GM21723 (cell line): ENCODE data around the gene PPP4R3A.
"Not testable (repeated sequence)": the region's sequence is repeated elsewhere in the genome, so short reads cannot be mapped to it uniquely, and the experiment has no call there.

Experiments used
- ATAC-seq: cut with Tn5 transposase; IDR thresholded peaks from one replicate; pipeline ENCODE4 v1.9.1; 2021; ENCODE audit warnings: mild to moderate bottlenecking, moderate library complexity; ENCODE audit not compliant: unreplicated experiment

The PPP4R3A gene

DNA sequence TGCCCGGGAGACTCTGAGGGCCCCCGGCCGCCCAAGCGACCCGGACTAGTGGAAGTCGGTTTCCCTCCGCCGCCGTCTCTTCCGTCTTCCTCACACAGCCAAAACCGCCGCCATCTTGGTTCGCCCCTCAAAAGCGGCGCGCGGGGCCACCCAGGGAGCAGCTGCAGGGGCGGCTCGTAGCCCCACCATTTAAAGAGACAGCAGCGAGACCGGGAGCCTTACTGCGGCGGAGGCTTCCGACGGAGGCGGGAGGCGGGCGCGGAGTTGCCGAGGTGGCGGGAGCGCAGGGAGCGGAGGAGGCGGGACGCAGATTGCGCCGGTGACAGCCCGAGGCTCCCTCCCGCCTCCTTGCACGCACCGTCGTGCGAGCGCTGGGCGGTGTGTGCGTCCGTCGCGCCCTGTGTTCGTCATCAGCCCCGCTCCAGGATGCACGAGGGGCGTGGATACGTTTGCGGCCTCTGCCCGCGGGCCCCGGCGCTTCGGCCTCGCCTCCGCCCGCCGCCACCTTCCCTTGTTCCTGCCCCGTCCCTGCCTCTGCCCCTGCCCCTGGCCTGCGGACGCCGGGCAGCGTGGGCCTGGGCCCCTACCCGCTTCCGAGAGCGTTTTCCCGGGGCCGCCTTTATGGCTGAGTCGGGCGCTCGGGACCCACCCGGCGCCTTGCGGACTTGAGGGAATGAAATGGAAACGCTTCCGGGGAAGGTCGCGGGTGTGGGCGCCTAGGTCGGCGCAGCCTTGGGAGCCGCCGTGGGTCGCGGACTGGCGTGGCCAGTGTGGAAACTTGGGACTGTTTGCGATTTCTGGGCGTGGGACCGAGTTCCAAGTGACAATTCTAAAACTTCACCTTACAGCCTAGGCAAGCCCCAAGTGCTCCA lies at the start of gene PPP4R3A:
PPP4R3A (minus strand) TSS at position 140 of the 872 bp plus-strand sequence. CDS start 663 bp downstream, outside the sequence.
- ATAC-seq: peak; percentile 84

DNA sequence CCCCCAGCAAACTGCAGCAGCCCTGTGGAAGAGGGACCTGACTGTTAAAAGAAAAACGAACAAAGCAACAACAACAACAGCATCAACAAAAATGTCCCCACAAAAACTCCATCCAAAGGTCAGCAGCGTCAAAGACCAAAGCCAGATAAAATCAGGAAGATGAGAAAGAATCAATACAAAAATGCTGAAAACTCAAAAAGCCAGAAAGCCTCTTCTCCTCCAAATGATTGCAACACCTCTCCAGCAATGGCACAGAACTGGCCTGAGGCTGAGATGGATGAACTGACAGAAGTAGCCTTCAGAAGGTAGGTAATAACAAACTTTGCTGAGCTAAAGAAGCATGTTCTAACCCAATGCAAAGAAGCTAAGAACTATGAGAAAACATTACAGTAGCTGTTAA lies 45.4 kb upstream of the PPP4R3A start:
- no peak for ATAC-seq

DNA sequence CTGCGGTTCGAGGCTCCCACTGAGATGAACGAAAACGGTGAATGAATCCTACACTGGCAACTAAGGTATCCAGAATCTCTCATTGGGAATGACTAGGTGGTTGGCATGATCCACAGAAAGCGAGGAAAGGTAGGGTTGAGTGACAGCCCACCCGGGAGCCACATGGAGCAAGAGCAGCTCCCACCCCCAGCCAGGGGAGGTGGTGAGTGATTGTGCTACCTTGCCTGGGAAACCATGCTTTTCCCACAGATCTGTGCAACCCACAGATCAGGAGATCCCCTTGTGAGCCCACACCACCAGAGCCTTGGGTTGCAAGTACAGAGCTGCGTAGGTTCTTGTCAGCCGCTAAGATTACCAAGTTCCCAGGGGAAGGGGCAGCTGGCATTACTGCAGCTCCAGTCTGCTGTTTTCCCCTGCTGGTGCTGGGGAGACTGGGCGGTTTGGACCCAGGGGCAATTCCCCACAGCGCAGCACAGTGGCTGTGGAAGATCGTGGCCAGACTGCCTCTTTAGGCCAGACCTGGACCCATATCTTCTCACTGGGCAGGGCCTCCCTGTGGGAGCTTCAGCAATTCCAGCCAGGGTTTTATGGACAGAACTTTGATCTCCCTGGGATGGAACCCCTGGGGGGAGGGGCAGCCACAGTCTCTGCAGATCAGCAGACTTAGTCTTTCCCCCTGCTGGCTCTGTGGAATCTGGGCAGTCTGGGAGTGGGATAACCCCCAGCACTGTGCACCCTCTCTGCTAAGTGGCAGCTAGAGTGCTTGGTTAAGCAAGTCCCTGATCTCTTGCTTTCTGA lies 44.6 kb upstream of the PPP4R3A start:
- ATAC-seq: no peak

DNA sequence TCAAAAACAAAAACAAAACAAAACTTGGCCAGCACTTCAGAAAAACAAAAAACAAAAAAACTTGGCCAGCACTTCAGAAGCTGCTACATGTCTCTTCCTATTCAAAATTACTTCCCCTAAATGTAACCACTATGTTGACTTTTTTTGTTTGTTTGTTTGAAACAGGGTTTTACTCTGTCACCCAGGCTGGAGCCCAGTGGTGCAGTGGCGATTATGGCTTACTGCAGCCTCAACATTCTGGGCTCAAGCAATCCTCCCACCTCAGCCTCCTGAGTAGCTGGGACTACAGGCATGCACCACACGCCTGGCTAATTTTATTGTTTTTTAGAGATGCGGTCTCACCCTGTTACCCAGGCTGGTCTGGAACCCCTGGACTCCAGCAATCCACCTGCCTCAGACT lies 38.0 kb upstream of the PPP4R3A start:
- no peak for ATAC-seq

DNA sequence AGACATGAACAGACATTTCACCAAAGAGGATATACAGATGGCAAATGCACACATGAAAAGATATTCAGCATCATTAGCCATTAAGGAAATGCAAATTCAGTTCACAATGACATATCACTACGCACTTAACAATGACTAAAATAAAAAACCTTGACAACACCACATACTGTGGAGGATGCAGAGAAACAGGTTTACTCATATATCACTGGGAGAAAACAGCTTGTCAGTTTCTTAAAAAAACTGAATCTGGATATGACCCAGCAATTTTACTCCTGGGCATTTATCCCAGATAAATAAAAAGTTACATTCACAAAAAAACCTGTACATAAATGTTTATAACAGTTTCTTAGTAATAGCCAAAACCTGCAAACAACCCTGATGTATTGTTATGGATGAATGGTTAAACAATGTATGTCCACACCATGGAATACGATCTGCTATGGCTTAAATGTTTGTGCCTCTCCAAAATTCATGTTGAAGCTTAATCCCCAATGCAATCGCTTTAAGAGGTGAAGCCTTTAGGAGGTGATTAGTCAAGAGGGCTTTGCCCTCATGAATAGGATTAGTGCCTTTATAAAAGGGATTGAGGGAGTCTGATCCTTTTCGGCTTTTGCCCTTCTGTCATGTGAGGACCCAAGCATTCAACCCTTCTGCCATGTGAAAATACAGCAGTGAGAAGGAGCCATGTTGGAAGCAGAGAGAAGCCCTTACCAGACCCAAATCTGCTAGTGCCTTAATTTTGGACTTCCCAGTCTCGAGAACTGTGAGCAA lies 36.0 kb upstream of the PPP4R3A start:
- ATAC-seq: no peak

DNA sequence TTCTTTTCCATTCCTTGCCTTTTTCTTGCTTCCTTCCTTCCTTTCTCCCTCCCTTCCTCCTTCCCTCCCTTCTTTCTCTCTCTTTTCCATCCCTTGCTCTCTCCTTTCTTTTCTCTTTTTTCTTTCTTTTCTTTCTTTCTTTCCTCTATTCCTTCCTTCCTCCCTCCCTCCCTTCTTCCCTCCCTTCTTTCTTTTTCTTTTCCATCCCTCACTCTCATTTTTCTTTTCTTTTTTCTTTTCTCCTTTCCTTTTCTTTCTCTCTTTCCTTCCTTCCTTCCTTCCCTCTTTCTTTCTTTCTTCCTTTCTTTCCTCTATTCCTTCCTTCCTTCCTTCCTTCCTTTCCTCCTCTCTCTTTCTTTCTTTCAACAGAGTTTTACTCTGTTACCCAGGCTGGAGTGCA lies 35.1 kb upstream of the PPP4R3A start:
- ATAC-seq: no peak

DNA sequence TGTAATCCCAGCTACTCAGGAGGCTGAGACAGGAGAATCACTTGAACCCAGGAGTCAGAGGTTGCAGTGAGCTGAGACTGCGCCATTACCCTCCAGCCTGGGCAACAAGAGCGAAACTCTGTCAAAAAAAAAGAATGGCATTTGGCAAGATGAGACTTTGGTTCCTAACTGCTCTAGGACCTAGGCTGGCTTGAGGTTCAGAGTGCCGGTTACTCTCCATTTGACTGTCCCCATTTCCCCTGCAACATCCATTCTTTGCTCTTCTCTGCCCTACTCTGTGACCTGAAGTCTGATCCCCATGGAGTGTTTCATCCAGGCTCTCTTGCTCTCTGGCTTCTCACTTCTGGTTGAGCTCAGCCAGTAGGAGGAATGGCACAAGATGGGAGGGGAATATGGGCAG lies 26.2 kb upstream of the PPP4R3A start:
- no peak for ATAC-seq

DNA sequence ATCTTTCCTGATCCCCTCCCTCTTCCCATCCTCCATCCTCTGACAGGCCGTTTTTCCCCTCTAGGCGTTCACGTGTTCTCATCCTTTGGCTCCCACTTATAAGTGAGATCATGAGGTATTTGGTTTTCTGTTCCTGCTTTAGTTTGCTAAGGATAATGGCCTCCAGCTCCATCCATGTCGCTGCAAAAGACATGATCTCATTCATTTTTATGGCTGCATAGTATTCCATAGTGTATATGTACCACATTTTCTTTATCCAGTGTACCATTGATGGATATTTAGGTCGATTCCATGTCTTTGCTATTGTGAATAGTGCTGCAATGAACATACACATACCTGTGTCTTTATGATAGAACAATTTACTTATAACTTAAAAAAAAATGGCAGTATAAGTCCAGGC lies 23.9 kb upstream of the PPP4R3A start:
- ATAC-seq: not testable (repeated sequence)

DNA sequence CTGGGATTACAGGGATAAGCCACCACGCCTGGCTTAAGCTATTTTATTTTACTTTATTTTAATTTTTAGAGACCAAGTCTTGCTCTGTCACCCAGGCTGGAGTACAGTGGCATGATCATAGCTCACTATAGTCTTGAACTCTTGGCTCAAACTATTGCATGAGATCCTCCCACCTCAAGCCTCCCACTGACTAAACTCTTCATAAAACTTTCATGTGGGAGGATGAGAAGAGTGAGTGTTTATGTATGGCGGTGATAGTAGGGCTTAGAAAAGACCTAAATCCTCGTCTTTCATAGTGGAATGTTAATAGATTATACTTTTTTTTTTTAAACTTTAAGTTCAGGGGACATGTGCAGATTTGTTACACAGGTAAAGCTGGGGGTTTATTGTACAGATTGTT lies 23.5 kb upstream of the PPP4R3A start:
- no peak for ATAC-seq

DNA sequence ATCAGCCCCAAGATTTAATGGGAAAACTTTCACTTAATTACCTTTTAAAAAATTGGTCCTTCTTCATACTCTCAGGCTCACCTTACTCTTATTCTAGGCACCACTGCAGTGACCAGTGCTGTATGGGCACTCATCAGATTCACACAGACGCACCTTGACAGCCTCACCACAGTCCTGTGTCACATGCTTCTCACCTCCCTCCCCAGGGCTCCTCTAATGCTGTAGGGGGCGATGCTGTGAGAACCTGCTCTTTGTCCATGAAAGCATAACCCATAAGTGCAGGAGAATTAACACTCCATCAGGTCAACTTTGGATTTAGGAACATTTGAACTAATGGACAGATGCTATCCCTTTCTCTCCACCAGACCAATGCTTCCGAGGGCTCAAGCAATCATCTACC lies 13.9 kb upstream of the PPP4R3A start:
- no peak for ATAC-seq

DNA sequence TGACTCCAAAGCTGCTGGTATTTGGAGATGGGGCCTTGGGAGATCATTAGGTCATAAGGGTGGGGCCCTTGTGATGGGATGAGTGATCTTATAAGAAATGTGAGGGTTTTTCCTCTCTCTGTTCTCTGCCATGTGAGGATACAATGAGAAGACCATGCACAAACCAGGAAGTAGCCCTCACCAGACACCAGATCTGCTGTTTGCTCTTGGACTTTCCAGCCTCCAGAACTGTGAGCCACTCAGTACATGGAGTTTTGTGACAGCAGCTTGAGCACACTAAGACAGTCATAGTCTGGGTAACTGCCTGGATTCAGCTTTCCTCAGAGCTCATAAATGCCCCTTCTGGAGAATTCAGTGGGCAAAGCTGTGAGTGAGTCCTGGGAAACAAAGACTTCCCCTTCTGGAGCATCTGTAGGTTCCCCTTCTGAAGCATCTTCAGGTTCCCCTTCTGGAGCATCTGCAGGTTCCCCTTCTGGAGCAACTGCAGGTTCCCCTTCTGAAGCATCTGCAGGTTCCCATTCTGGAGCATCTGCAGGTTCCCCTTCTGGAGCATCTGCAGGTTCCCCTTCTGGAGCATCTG lies 11.0 kb upstream of the PPP4R3A start:
- no peak for ATAC-seq

DNA sequence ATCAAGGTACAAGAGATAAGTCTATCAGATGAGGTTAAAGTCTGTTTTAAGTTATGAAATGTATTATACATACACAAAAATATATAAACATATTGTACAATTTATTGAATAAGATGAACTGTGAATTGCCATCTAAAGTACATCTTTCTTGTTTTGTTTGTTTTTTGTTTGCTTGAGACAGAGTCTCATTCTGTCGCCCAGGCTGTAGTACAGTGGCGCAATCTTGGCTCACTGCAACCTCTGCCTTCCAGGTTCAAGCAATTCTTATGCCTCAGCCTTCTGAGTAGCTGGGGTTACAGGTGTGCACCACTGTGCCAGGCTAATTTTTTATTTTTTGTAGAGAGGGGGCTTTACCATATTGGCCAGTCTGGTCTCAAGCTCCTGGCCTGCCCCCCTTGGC lies 10.0 kb upstream of the PPP4R3A start:
- ATAC-seq: no peak

DNA sequence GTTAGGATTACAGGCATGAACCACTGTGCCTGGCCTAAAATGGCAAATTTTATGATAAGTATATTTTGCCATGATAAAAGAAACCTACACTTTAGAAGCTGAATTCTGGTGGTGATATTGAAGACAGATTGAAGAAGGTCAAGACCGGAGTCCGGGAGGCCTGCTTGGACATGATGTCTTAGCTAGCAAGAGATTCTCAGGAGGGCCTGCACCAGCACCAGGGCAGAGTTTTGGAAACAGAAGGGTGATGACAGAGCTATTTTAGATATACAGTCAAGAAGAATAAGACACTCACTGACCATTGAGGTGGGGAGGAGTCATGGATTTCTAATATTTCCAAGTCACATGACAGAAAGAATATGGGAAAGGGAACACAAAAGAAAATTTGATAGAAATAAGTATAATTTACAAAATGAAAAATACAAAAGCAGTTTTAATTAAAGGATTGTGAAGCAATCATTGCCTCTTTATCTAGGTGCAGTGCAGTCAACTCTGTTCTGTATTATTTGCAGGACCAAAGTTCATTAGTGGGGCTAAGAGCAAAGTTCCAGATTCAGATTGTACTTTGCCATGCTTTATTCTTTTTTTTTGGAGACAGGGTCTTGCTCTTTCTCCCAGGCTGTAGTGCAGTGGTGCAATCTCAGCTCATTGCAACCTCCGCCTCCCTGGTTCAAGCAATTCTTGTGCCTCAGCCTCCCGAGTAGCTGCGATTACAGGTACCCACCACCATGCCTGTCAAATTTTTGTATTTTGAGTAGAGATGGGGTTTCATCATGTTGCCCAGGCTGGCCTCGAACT lies 9.3 kb upstream of the PPP4R3A start:
- no peak for ATAC-seq

DNA sequence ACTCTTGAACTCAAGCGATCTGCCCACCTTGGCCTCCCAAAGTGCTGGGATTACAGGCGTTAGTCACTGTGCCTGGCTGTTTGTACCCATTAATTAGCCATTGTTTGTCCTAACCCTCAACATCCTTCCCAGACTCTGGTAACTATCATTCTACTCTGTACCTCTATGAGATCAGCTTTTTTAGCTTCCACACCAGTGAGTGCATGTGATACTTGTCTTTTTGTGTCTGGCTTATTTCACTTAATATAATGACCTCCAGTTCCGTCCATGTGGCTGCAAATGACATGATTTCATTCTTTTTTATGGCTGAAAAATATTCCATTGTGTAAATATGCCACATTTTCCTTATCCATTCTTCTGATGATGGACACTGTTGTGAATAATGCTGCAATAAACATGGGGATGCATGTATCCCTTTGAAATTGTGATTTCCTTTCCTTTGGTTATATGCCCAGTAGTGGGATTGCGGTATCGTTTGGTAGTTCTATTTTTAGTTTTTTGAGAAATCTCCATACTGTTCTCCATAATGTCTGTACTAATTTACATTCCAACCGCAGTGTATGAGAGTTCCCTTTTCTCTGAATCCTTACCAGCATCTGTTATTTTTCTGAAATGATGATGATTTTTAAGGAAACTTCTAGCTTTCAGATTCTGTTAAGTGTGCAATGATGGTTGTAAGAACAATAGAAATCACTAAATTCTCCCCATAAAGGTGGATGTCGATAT lies 6.7 kb upstream of the PPP4R3A start:
- ATAC-seq: no peak

DNA sequence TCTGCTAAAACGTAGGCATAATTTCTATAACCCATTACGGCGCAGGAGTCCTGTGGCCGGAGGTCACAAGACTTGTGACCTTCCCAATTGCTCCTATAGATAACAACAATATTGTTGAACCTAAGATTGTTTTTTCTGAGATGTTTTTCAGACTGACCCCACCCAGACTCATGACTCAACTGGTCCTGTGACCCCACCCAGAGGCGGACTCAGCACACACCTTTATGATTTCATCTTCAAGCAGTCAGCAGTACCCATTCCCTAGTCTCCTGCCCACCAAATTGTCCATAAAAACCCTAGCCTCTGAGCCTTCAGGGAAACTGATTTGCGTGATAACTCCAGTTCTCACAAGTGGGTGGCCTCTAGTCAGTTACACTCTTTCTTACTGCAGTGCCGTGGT lies 5.9 kb upstream of the PPP4R3A start:
- ATAC-seq: no peak

DNA sequence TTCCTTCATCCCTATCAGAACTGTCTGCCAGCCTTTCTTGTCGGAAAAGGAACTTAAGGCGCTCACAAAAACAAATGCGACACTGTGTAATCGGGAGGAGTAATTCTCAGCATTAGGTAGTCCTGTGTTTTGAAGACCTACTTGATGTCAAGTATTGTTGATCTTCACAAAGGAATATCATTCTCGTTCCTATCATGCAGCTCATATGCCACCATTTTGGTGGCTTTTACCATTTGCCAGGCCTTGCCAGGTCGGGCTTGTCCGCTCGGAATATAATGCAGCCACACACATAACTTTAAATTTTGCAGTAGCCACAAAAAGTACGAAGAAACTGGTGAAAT lies 903 bp upstream of the PPP4R3A start:
- ATAC-seq: no peak

DNA sequence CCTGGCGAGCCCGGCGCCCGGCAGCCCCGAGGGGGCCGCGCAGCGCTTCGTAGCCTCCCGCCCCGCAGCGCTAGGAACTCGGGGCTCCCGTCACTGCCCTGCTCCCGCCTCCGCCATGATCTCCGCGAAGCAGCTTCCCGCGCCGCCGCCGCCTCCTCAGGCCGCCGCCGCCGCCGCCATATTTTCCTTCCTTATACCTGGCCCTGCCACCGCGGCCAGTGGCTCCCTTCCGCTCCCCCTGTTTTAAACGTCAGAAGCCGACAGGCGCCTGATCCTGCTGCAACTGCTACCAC lies 286 bp downstream of the PPP4R3A start:
- ATAC-seq: peak; percentile 34

DNA sequence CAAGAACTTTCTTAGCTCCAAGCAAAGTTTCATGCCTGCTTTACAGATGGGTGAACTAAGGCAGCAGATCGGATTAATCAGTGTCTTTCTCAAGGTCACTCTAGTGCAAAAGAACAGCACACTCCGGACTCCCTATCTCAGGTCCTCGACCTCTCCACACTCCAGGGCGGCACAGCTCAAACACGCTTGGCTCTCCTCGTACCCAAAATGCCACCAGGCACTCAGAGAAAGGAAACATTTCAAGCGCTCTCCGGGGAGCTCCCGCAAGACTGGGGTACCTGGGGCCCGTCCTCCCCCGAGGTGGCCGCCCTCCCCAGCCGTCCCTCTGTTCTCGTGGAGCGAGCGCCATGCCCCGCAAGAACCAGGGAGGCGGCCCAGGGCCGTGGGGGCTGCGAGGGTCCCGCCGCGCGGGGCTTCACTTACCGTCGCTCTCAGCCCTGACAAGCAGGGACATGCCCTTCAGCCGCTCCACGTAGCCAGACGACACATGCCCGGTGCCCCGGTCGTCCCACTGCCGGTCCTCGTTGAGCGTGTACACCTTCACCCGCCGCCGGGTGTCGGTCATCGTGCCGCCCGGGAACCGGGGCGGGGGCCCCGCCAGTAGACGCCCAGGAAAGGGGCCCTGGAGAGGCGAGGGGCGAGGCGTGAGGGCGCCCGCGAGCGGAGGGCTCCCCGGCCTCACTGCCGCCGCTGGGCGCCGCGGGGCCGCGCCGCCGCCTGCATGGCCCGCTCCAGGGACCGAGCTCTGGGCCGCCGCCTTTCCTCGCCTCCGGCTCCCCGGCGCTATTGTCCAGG lies 830 bp downstream of the PPP4R3A start:
- peak; percentile 20 for ATAC-seq

DNA sequence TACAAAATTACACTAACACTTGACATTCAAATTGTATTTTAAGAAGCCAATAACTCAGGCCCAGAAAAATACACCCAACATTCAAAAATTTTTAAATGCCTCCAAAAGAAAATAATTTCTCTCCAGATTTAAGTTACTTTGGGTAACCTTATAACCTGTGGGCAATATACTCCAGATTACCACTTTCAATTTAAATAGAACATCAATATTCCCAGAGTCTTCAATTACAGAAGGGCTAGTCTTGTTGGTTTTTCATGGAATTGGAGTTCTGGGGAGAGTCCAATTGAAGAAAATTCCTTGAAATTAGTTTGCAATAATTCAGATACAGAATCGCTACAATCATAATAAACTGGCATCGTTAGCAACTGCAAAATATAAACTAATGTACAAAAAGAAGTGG lies 2.0 kb downstream of the PPP4R3A start:
- ATAC-seq: no peak
